Ovary (tissue), 3 donors: ENCODE measurements around the gene LRIT3.

Experiments used
- CTCF ChIP-seq, 3 donors: fragments of 450-650 bp in 2 of 3; fragments of 200-600 bp in 1 of 3; IDR thresholded peaks; one replicate each; pipeline versions ENCODE4 v1.5.1 to v1.8.0; 2016 to 2022; ENCODE audit warnings: antibody characterized with exemption in 3 of 3, mild to moderate bottlenecking in 1 of 3
- EP300 ChIP-seq: sonication (generic); formaldehyde crosslinking; IDR thresholded peaks from one replicate; pipeline ENCODE4 v1.6.1; 2017; ENCODE audit warnings: antibody characterized with exemption
- donor health status: DM: no; HTN: no; CAD: no.

GRCh38 chr4:109902559-109903251 lies 54.8 kb downstream of the LRIT3 start:
- no peak for TF ChIP-seq CTCF (IDR thresholded peaks at IDR 0.05)
- no peak for TF ChIP-seq EP300
